Activated naive CD4-positive, alpha-beta T cell treated with anti-CD3 and anti-CD28 coated beads, Interleukin-2, amount 50 U/mL, for 72 hours (primary cell): ENCODE results near the gene PMIS2. TPM values are rescaled to one million over a fixed set of nuclear protein-coding genes. Genes with fewer than 3 reads are reported as not detected.
"Not testable (repeated sequence)": the region's sequence is repeated elsewhere in the genome, so short reads cannot be mapped to it uniquely, and the experiment has no call there.

Experiments
- ATAC-seq, 2 donors: fragments of 150-1000 bp; cut with Tn5 transposase; 2 replicates each; pipeline ENCODE4 v1.10.0; 2021; ENCODE audit warnings: mild to moderate bottlenecking in 2 of 2, moderate library complexity in 2 of 2
- DNase-seq, 2 donors: peaks; one replicate each; pipeline ENCODE4 v3.0.0; 2021 to 2022; ENCODE audit warnings: low spot score in 2 of 2
- H3K27ac Mint-ChIP-seq, 2 donors: one replicate each; pipeline ENCODE4 v1.8.0; 2022; ENCODE audit warnings: mild to moderate bottlenecking in 2 of 2, mixed read lengths in 2 of 2
- H3K36me3 Mint-ChIP-seq, 2 donors: one replicate each; pipeline ENCODE4 v1.8.0; 2022; ENCODE audit warnings: mixed read lengths in 2 of 2
- H3K9me3 Mint-ChIP-seq, 2 donors: one replicate each; pipeline ENCODE4 v1.8.0; 2022; ENCODE audit warnings: mixed read lengths in 2 of 2
- total RNA-seq, 2 donors: library from RNA; stranded (reverse); gene quantifications; one replicate each; pipeline ENCODE4 v1.2.3, GENCODE V29; 2022

Gene PMIS2
- total RNA-seq, 2 donors from 2014 or later: not detected

- H3K9me3 Mint-ChIP-seq: no peaks in the 10 kb centered on the region
- DNase-seq (no peak), ATAC-seq (no peak)
- H3K27ac Mint-ChIP-seq: no peak overlapping the region
- H3K36me3 Mint-ChIP-seq: no peaks in the 10 kb centered on the region
Observed at GRCh38 chr19:35565016-35565856, 20.7 kb upstream of the PMIS2 start.

DNA sequence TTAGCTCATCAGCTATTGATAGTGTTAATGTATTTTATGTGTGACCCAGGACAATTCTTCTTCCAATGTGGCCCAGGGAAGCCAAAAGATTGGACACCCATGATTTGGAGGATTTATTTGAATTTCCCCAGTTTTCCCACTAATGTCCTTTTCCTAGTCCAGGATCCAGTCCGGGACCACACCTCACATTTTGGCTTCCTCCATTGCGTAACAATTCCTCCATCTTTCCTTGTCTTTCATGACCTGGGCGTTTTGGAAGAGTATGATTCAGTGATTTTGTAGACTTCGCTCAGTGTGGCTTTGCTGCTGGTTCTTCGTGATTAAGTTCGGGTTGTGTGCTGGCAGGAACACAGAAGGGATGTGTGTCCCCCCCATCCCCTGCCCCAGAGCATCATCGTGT is 19.2 kb upstream of the PMIS2 start:
- ATAC-seq (no peak), DNase-seq (no peak)
- Mint-ChIP-seq H3K27ac (no peak overlapping the region), H3K36me3 (no peaks in the 10 kb centered on the region), H3K9me3 (no peaks in the 10 kb centered on the region)

- no peaks in the 10 kb centered on the region for H3K9me3 Mint-ChIP-seq
- DNase-seq (no peak), ATAC-seq (no peak)
- no peak overlapping the region for H3K27ac Mint-ChIP-seq
- H3K36me3 Mint-ChIP-seq: no peaks in the 10 kb centered on the region
Observed at GRCh38 chr19:35569281-35569781, 16.6 kb upstream of the PMIS2 start.

DNA sequence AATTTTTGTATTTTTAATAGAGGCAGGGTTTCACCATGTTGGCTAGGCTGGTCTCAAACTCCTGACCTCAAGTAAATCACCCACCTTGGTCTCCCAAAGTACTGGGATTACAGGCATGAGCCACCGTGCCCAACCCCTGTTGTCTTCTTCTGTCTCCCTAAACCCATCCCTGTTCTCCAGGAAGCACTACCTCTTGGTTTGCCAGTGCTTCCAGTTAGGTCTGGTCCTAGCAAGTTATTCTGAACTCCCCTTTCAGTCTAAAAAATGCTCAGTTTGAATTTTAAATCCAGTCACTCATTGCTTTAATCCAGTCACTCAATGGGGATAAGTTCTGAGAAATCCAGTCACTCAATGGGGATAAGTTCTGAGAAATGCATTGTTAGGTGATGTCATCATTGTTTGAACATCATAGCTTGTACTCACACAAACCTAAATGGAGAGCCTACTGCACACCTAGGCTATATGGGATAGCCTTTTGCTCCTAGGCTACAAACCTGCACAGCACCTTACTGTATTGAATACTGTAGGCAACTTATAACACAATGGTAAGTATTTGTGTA is 14.5 kb upstream of the PMIS2 start:
- no peak for DNase-seq
- no peak for ATAC-seq
- Mint-ChIP-seq H3K9me3 (peaks cover 11 to 19% of the 10 kb centered on the region in 2 donors), H3K36me3 (peaks cover 12 to 14% of the 10 kb centered on the region in 2 donors), H3K27ac (no peak overlapping the region)

- no peak for ATAC-seq
- Mint-ChIP-seq H3K36me3 (peaks cover 26 to 27% of the 10 kb centered on the region in 2 donors), H3K9me3 (peaks cover 18 to 27% of the 10 kb centered on the region in 2 donors), H3K27ac (no peak overlapping the region)
- no peak for DNase-seq
Observed at GRCh38 chr19:35577918-35578317, 8.1 kb upstream of the PMIS2 start.

GRCh38 chr19:35578707-35579106 is 7.3 kb upstream of the PMIS2 start:
- H3K27ac Mint-ChIP-seq: no peak overlapping the region
- peaks cover 23 to 27% of the 10 kb centered on the region in 2 donors for H3K9me3 Mint-ChIP-seq
- ATAC-seq (no peak), DNase-seq (no peak)
- H3K36me3 Mint-ChIP-seq: peaks cover 26 to 27% of the 10 kb centered on the region in 2 donors

- ATAC-seq (no peak), DNase-seq (no peak)
- Mint-ChIP-seq H3K36me3 (peaks cover 2% of the 10 kb centered on the region in 2 donors), H3K9me3 (peaks cover 0 to 5% of the 10 kb centered on the region in 2 donors), H3K27ac (no peak overlapping the region)
Observed at GRCh38 chr19:35582760-35583159, 3.2 kb upstream of the PMIS2 start.

GRCh38 chr19:35587321-35587720 is 1.3 kb downstream of the PMIS2 start:
- peaks cover 0 to 5% of the 10 kb centered on the region in 2 donors for H3K9me3 Mint-ChIP-seq
- no peak for DNase-seq
- no peaks in the 10 kb centered on the region for H3K36me3 Mint-ChIP-seq
- no peak for ATAC-seq
- no peak overlapping the region for H3K27ac Mint-ChIP-seq

- no peak for ATAC-seq
- H3K9me3 Mint-ChIP-seq: no peaks in the 10 kb centered on the region
- no peak overlapping the region for H3K27ac Mint-ChIP-seq
- DNase-seq: no peak
- H3K36me3 Mint-ChIP-seq: no peaks in the 10 kb centered on the region
Observed at GRCh38 chr19:35590875-35591274, 4.9 kb downstream of the PMIS2 start.

GRCh38 chr19:35592226-35592625 is 6.3 kb downstream of the PMIS2 start:
- DNase-seq (no peak), ATAC-seq (no peak)
- Mint-ChIP-seq H3K36me3 (no peaks in the 10 kb centered on the region), H3K9me3 (no peaks in the 10 kb centered on the region), H3K27ac (peak overlapping the region in 1 of 2 donors; percentile 50)

GRCh38 chr19:35595026-35595425 is 9.1 kb downstream of the PMIS2 start:
- H3K27ac Mint-ChIP-seq, ATAC-seq, H3K36me3 Mint-ChIP-seq, H3K9me3 Mint-ChIP-seq, DNase-seq: not testable (repeated sequence)

DNA sequence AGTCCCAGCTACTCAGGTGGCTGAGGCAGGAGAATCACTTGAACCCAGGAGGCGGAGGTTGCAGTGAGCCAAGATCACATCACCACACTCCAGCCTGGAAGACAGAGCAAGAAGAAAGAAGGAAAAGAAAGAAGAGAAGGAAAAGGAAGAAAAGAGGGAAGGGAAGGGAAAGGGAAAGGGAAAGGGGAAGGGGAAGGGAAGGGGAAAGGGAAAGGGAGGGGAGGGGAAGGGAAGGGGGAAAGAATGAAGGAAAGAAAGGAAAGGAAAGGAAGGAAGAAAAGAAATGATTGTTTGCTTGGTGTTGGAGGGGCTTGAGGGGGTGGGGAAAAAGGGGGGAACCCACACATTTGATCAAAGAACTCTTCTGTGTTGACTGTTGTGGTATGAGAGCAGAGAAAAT is 10.0 kb downstream of the PMIS2 start:
- H3K9me3 Mint-ChIP-seq: no peaks in the 10 kb centered on the region

GRCh38 chr19:35596366-35596999 is 10.5 kb downstream of the PMIS2 start:
- Mint-ChIP-seq H3K27ac (peak overlapping the region; percentile 11 to 60), H3K9me3 (no peaks in the 10 kb centered on the region), H3K36me3 (no peaks in the 10 kb centered on the region)
- peak; percentile 89 to 93 for ATAC-seq
- DNase-seq: peak in 1 of 2 donors; percentile 20

More for the DNA sequence above, 10.0 kb downstream of the PMIS2 start:
- Mint-ChIP-seq H3K27ac (peak overlapping the region in 1 of 2 donors; percentile 11), H3K36me3 (no peaks in the 10 kb centered on the region)
- no peak for DNase-seq
- no peak for ATAC-seq

GRCh38 chr19:35601971-35602370 is 16.0 kb downstream of the PMIS2 start:
- no peak for ATAC-seq
- DNase-seq: no peak
- Mint-ChIP-seq H3K9me3 (no peaks in the 10 kb centered on the region), H3K27ac (no peak overlapping the region), H3K36me3 (peaks cover 0 to 3% of the 10 kb centered on the region in 2 donors)

GRCh38 chr19:35604436-35604835 is 18.5 kb downstream of the PMIS2 start:
- ATAC-seq, H3K27ac Mint-ChIP-seq, DNase-seq: not testable (repeated sequence)
- Mint-ChIP-seq H3K36me3 (peaks cover 8 to 22% of the 10 kb centered on the region in 2 donors), H3K9me3 (peaks cover 0 to 12% of the 10 kb centered on the region in 2 donors)

- Mint-ChIP-seq H3K9me3 (peaks cover 0 to 12% of the 10 kb centered on the region in 2 donors), H3K36me3 (peaks cover 8 to 22% of the 10 kb centered on the region in 2 donors)
- ATAC-seq, H3K27ac Mint-ChIP-seq, DNase-seq: not testable (repeated sequence)
Observed at GRCh38 chr19:35607170-35607569, 21.2 kb downstream of the PMIS2 start.

GRCh38 chr19:35607661-35608060 is 21.7 kb downstream of the PMIS2 start:
- H3K9me3 Mint-ChIP-seq: peaks cover 0 to 12% of the 10 kb centered on the region in 2 donors
- ATAC-seq: no peak
- no peak overlapping the region for H3K27ac Mint-ChIP-seq
- H3K36me3 Mint-ChIP-seq: peaks cover 8 to 22% of the 10 kb centered on the region in 2 donors
- no peak for DNase-seq
